GM18517 (cell line): Measurements from ENCODE around the gene NLRP5.
"Not testable (repeated sequence)": the region's sequence is repeated elsewhere in the genome, so short reads cannot be mapped to it uniquely, and the experiment has no call there.

ENCODE experiments used
- ATAC-seq: cut with Tn5 transposase; IDR thresholded peaks from one replicate; pipeline ENCODE4 v1.9.1; 2021; ENCODE audit warnings: mild to moderate bottlenecking, moderate library complexity; ENCODE audit not compliant: unreplicated experiment

NLRP5 gene

GRCh38 chr19:55986487-55986886, at the start of gene NLRP5:
Gene NLRP5, plus strand, starts transcription at chr19:55986775.
- no peak for ATAC-seq

- no peak for ATAC-seq
Observed at GRCh38 chr19:55939206-55939605, 47.4 kb upstream of the NLRP5 start.

GRCh38 chr19:55940306-55940705, 46.3 kb upstream of the NLRP5 start:
- no peak for ATAC-seq

- no peak for ATAC-seq
Observed at GRCh38 chr19:55947532-55947931, 39.0 kb upstream of the NLRP5 start, which contains the start of gene NLRP8. Gene NLRP8, plus strand, starts transcription at chr19:55947832.

- ATAC-seq, result not testable (repeated sequence)
Observed at GRCh38 chr19:55950566-55950965, 36.0 kb upstream of the NLRP5 start.

GRCh38 chr19:55956431-55956830, 30.1 kb upstream of the NLRP5 start:
- no peak for ATAC-seq

GRCh38 chr19:55958356-55958755, 28.2 kb upstream of the NLRP5 start:
- no peak for ATAC-seq

GRCh38 chr19:55959996-55960675, 26.4 kb upstream of the NLRP5 start:
- ATAC-seq, result no peak

GRCh38 chr19:55962186-55962585, 24.4 kb upstream of the NLRP5 start:
- ATAC-seq, result no peak

- no peak for ATAC-seq
Observed at GRCh38 chr19:55973982-55974381, 12.6 kb upstream of the NLRP5 start.

GRCh38 chr19:55980415-55980814, 6.2 kb upstream of the NLRP5 start:
- no peak for ATAC-seq

- ATAC-seq, result no peak
Observed at GRCh38 chr19:55985254-55985653, 1.3 kb upstream of the NLRP5 start.

- ATAC-seq, result no peak
Observed at GRCh38 chr19:55990831-55991230, 4.3 kb downstream of the NLRP5 start.

- no peak for ATAC-seq
Observed at GRCh38 chr19:55993492-55993891, 6.9 kb downstream of the NLRP5 start.

GRCh38 chr19:56014765-56015164, 28.2 kb downstream of the NLRP5 start:
- no peak for ATAC-seq

- ATAC-seq, result no peak
Observed at GRCh38 chr19:56015756-56016155, 29.2 kb downstream of the NLRP5 start.

GRCh38 chr19:56019325-56019724, 32.8 kb downstream of the NLRP5 start:
- ATAC-seq, result not testable (repeated sequence)

- not testable (repeated sequence) for ATAC-seq
Observed at GRCh38 chr19:56020355-56020975, 33.9 kb downstream of the NLRP5 start.

- no peak for ATAC-seq
Observed at GRCh38 chr19:56026769-56027168, 40.2 kb downstream of the NLRP5 start.

- ATAC-seq, result no peak
Observed at GRCh38 chr19:56053596-56053995, 67.0 kb downstream of the NLRP5 start.

GRCh38 chr19:56066152-56067023, 79.8 kb downstream of the NLRP5 start:
- ATAC-seq, result no peak

- ATAC-seq, result no peak
Observed at GRCh38 chr19:56069642-56070041, 83.1 kb downstream of the NLRP5 start.
